GM19397 (cell line): Measurements from ENCODE around the gene ITPK1.

Experiments used
- ATAC-seq: cut with Tn5 transposase; IDR thresholded peaks from one replicate; pipeline ENCODE4 v1.9.1; 2021; ENCODE audit warnings: mild to moderate bottlenecking, moderate library complexity; ENCODE audit not compliant: unreplicated experiment

Gene ITPK1

DNA sequence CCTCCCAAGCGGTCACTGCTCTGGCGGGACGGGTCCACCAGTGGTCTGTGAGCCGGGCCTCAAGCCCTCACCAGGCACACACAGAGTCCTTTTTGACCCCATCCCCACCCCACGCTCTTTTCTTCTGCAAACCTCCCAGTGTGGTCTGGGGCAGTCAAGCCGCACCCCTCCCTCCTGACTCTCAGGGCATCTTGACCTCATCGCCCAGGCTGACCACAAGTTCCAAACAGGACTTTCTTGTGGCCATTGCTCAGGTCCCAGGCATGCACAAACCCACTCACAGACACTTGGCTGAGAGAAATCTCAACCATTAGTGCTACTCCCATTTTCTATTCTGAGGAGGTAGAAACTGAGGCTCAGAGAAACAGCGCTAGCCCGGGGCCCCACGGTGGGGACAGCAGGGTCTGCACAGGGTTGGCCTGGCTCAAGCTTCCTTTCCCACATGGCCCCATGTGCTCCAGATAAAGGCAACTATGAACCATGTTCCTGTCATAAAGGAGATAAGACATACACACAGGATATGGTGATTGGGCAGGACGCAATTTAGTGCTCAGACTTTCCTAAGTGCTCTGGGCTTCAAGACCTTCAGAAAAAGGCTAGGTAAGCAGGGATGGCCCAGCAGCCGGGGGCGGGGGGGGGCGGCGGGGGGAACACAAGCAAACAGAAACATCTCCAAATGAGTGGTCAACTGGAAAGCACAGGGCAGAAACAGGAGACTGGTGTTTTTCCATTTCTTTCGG lies 69.6 kb downstream of the ITPK1 start:
- no peak for ATAC-seq

DNA sequence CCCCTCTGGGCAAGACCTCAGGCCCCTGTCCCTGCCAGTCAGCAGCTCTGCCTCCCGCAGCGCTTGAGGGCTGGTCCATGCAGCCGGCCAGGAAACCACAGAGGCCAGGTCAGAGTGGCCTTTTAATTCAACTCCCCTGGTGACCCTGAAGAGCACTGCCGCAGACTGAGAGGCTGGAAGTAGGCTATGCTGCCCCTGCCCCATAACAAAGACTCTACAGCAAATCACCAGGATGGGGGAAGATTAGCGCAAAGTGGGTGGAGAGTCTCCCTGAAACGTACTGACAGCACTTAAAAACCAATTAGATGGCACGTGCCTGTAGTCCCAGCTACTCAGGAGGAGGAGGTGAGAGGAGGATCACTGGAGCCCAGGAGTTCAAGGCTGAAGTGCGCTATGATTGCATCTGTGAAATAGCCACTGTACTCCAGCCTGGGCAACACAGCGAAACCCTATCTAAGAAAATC lies 70.5 kb downstream of the ITPK1 start:
- ATAC-seq = no peak

DNA sequence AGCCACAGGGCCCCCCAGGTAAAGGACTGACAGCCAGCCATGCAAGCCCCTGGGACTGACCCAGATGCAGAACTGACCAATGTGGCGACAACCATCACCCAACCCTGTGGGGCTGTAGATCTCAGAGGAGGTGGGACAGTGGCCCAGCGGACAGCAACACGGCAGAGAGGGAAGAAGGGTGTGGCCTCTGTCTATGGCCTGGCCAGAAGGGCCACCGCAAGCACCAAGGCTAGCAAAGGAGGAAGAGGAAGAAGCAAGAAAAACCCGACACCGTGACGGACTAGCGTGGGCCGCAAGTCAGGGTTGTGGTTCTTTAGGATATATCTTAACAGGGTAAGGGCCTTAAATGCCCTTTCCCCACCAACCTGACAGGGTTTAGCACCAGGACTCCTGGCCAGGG lies 71.2 kb downstream of the ITPK1 start:
- ATAC-seq = no peak

DNA sequence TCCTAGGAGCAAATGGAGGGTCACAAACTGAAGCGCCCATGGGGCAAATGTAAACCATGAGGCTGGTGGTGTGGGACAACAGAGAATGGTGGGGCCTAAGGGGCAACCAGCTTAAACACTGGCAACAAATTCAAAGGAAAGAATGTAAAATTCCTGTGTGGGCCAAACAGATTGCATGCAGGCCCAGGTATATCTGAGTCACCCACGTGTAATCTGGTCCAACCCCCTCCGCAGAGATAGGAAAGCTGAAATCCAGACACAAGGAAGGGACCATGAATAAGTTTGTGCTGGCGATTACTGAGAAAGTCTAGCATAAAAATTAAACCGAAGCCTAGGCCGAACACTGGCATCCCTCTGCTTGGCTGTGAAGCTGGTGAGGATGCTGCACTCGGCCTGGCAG lies 71.6 kb downstream of the ITPK1 start:
- no peak for ATAC-seq

DNA sequence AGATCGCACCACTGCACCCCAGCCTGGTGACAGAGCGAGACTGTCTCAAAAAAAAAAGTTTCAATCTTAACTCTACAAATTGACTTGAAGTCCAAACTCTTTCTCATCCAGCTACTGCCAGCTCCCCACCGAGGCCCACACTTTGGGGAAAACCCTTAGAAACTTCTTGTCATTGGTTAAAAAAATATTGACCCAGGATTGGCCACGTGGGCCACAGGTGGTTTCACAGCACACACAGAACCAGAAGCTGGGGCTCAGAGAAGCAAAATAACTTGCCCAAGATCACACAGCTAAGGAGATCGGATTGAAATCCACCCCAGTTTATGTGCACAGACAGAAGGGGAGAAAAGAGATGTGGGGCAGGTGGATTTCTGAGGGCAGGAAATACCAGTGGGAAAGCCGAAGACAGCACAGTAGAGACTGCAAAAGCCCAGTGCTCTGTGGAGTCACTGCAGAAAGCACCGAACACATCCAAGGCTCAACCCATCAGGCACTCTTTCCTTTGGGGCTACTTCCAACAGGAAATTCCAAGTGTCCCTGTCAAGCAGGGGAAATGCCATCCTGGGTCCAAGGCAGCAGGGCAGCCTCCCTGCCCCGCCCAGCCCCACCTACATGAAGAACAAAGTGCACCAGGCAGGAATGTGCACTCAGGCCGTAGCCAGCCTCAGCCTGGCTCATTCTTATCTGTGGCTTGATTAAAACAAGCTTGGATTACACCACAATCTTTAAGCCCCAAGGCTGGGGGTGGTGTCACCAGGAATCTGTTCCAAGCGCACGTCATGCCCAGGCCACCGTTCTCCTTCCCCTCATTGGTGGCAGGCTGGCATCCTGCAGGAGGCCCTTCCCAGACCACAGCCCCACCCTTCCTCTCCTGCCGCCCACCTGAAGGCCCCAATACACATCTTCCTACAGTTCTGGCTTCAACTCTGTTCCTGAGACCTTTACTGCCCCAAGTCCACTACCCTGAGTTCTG lies 72.5 kb downstream of the ITPK1 start:
- no peak for ATAC-seq

DNA sequence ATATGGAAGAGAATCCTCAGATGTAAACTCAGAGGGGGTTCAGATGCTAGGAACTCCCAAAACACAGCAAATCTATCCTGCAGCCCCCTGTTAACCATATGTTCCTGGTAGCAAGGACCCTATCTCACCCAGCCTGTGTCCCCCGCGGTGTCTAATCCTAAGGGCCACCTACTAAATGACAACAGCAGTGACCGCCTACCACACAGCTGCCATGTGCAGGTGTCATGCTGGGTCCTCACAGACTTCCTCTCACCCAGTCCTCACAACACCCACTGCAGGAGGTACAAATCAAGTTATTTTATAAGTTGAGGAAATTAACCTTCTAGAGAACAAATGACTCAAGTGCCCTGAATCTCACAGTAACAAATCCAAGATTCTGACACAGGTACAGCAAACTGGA lies 73.9 kb downstream of the ITPK1 start:
- no peak for ATAC-seq

DNA sequence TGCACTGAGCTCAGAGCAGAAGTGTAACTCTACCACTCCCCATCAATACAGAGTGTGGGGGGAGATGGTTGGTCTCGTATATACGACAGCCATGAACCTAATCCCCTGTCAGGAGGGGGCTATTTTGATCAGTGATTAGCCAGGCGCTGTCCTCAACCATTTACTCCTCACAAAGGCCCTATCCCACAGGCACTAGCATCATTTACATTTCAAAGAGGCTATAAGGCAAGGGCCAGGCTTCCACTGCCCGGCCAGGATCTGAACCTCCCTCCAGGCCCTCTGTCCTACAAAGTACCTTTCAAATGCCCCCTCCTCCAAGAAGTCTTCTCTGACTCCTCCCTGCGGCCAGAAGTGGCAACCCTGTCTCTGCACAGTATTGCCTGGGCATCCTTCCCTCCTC lies 74.7 kb downstream of the ITPK1 start:
- ATAC-seq = no peak

DNA sequence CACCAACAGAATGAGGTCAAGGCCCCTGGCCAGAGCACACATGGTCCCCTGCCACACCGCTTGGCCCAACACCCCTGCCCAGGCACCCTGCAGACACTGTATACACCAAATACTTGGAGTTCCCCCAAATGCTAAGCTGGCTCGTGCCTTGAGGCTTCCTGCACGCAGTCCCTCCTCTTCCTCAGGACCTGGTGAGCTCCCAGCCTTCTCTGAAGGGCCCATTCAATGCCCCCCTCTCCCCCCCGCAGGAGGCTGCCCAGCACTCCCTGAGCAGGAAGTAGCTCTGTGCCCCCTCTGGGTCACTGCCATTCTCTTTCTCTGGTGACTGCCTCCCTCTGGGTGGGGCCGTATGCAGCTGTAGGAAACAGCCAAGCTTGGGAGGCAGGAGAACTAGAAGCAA lies 75.3 kb downstream of the ITPK1 start:
- no peak for ATAC-seq

DNA sequence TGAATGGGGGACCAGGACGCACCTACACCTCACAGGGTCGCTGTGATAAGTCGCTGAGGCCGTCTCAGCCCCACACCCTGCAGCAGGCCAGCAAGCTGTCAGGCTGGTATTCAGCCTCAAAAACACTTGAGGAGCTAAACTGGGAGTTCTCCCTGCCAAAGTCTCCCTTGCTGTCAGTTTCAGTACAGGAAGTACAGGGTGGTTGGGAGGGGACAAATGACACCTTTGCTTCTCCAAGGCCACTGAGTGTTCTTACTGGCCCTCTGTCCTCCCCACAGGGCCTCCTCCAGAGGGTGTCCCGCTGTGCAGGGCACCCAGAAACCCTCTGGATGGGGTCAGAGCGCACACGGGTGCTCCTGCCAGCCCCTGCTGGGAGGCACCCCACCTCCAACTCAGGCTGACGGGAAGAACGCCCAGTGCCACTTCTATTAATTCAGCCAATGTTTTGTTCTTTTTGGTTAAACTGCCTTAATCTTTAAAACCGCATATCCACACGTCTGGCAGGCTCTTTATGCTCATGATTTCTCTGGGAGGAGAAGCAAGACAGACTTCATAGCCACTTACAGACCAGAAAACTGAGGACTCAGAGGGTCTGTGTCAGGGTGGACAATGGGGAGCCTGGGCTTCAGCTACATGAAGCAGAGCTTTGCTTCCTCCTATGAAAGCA lies 75.9 kb downstream of the ITPK1 start:
- no peak for ATAC-seq

DNA sequence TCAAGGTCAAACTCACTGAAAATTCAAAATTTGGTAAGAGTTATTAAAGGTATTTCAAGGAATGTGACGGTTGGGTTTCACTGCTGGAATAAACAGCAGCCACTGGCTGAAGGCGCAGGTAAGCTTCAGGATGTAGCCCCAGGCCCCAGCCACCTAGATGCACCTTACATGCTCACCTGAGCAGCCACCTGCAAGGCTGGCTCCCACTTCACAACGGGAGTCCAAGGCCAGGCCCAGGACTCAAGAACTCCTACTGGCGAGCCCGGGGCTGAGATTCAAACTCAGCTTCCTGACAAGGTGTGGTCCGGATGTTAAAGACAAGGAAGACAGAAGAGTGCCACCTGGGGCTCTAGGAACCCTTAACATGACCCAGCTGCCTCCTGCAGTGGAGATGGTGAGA lies 78.4 kb downstream of the ITPK1 start:
- ATAC-seq = no peak

DNA sequence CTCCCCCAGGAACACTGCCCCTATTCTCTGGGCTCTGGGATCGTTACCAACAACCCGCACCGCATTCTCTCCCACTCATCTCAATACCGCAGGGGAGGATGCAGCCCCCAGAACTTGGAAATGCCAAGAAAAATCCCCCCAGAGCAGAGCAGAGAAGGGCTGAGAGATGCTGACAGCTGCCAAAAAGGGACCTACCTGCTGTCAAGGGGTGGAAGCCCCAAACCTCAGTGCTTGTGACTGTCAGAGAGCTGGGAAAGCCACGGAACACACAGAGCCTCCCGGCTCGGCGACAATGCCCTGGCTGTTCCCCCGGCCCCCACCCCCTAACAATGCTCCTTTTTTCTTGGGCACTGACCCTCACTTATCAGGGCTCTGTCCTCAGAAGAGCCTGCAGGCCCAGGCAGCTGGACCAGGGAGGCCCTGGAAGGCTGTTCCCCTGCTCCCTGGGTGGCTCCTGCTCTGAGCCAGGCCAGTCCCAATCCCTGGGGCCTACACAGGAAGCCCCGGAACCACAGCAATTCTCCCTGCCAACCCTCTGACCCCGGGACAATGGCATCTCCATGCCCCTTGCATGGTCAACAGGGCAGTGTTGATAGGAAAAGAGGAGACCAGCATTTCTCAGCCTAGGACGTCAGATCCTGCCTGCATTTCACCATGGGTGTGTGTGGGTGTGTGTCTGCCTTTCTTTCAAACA lies 78.9 kb downstream of the ITPK1 start:
- ATAC-seq = no peak

DNA sequence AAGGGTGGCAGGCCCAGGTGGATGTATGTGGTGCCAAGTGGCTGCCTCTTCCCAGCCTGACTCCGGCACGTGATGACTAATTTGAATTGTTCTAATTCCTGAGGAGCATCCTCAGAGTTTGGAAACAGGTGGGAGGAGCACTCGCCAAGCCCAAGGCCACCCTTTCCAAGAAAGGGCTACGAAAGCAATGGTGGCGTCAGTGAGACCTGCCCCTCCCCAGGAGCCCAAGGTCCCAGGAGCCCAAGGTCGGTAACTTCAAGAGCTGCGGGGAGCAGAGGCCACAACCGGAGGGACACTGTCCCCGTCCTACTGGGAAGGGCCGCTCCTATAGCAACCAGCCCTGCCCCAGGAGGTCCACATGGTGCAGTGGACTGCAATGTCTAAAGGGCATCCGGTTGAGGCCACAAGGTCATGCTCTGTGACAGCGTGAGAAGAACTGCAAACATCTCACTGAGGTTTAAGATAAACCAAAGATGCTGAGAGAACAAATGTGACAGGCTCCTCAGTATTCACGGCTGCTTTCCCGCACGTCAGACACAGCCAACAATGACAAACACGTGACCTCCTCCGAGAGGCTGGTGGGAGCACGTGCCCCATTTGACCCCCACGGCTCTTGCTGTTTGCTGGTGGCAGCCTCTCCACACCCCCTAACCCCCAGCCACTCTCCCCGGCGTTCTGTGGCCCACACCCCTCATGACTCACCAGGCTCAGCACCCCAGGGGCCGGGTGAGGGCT lies 79.6 kb downstream of the ITPK1 start:
- no peak for ATAC-seq

DNA sequence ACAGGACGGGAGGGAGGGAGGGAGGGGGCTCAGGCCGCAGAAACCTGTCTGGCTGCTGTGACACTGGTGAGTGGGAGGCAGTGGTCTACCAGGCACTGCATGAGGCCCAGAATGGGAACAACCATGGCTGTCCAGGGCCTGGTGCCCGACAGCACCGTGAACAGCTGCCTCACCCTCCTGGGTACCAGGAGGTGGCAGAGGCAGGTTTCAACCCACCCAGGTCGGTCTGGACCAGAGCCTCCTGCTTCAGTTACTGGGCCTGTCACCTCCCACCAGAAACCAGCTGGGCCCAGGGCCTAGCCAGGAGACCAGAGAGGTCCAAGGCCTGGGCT lies 80.2 kb downstream of the ITPK1 start:
- no peak for ATAC-seq

DNA sequence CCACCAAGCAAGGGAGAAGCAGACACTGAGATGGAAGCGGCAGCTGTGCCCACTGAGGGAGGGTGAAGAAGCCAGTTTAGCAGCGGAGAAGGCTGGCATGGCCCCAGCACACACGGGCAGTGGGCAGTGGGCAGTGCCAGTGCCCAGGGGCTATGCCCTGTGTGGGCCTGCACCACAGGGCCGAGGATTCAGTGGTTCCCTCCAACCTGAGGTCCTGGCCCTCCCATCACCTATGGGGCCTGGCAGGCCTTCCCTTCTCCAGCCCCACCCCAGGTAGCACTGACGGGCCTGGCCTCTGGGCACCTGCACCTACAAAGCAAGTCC lies 81.1 kb downstream of the ITPK1 start:
- ATAC-seq = no peak

DNA sequence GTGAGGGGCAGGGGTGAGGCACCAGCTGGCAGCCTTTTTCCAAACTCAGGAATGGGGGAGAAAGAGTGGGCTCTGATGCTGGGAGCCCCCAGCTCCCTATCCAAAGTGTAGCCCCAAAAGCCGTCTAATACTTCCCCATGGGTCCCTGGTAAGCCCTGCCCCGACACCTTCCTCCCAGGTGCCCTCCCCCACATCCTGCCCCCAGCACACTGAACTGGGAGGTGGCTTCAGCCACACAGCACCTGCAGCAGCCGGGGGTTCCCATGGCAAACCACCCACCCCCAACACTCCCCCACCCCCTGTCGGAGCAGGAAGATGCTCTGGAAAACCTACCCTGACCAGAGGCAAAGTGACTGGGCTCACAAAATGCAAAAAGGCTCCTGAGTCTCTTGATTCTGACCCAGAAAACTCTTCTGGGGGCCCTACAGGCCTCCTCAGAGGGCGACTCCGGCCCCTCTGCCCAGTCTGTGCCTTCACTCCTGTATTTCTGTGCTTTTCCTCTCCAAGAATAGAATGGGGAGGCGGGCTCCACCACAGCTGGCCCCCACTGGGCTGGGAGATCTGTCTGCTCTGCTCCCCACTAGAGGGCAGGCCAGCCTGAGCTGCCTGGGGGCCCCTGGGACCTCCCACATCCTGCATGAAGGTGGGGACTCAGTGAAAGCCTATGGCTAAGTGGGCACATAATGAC lies 81.6 kb downstream of the ITPK1 start:
- ATAC-seq = no peak

DNA sequence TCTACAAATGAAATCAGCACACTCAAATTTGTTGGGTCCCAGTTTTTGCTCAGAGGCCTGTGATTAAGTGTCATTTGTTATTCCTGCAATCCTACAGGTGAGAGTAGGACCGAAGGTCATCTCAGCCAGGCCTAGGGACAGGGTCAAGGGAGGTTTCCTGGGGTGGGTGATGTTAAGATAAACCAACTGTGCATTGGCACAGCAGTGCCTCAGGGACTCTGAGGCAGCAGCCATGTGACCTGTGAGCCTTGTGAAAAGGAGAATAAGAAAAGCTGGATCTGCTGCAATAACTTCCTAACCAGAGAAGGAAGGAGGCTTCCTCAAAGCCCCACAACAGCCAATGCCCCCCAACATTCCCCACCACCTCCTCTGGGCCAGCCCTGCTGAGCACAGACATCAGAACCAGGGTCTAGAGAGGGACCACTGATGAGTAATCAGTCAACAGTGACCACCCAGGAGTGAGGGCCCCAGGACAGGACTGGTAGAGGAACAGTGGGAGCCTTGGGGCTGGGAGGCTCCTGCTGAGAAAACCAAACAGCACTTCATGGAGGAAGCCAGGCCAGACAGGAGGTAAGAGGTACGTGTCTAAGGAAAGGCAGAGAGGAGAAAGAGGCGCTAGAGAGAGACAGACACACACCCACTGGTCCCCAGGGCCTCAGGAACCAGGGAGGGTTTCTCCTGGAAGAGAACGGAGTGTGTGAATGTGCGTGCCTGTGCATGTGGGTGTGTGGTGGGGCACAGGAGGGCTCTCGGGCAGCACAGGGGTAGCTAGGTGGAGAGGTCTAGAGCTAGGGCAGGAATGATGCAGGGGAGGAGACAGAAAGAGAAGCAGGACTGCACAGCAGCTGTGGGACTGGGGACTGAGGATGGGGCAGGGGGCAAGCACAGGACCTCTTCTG lies 82.4 kb downstream of the ITPK1 start:
- ATAC-seq = no peak

DNA sequence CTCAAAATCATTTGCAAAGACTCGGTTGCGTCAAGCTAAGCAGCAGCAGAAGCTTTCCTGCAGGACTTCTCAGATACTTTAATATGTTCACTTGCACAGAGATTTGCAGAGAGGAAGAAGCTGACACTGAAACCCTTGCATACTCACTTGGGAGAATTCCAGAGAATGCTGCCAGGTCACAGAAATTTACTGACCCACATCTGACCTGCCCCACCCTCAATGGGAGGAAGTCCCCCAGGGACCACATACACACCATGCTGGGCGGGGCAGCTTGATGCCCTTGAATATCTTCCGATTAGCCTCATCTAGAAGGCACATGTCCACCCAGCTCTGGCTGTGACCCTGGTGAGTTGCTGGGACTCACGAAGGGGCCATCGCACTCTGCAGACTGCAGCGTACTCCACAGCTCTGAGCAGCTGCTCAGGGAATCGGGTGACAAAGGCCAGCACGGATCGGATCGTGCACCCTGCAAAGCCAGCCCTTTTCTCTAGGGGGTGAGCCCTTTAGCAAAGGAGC lies 83.2 kb downstream of the ITPK1 start:
- ATAC-seq = no peak

DNA sequence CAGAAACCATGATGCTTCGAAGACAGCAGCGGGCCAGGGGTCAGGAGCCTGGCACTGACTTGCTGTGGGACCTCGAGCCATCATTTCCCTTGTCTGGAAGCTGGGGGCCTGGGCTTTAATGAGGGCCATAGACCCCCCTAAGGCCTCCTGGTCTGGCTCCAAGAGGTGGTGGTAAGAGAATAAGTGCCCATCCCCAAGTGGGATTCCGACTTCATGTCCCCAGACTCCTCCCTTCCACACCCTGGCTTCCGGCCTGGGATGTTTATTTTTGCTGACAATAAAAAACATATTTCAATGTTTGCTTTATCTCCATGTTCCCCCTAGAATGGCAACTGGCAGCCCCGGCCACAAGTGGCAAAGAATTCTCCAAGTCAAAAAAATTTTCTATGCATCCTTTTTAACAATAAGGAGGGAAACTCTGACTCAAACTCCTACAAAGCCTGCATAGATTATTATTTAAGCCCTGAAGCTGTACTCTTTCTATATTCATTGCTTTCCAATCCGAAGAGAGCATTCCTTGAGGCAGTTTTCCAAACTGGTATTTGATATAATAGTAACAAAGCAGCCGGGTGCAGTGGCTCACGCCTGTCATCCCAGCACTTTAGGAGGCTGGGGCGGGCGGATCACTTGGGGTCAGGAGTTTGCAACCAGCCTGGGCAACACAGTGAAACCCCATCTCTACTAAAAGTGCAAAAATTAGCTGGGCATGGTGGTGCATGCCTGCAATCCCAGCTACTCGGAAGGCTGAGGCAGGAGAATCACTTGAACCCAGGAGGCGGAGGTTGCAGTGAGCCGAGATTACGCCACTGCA lies 84.0 kb downstream of the ITPK1 start:
- no peak for ATAC-seq
